GM19035 (cell line): ENCODE results near the gene DNAH6.
"Not testable (repeated sequence)": the region's sequence is repeated elsewhere in the genome, so short reads cannot be mapped to it uniquely, and the experiment has no call there.

Source experiments
- ATAC-seq: cut with Tn5 transposase; IDR thresholded peaks from one replicate; pipeline ENCODE4 v1.9.1; 2021; ENCODE audit not compliant: unreplicated experiment

DNAH6 gene

GRCh38 chr2:84732897-84733778 is 216.8 kb downstream of the DNAH6 start:
- no peak for ATAC-seq

- ATAC-seq = no peak
Measured at GRCh38 chr2:84735389-84735788, 219.1 kb downstream of the DNAH6 start.

- ATAC-seq = peak; percentile 97
Measured at GRCh38 chr2:84741182-84741822, 225.0 kb downstream of the DNAH6 start.

GRCh38 chr2:84748341-84748740 is 232.0 kb downstream of the DNAH6 start:
- no peak for ATAC-seq

- ATAC-seq = no peak
Measured at GRCh38 chr2:84749442-84749841, 233.1 kb downstream of the DNAH6 start.

GRCh38 chr2:84755096-84755495 is 238.8 kb downstream of the DNAH6 start:
- ATAC-seq = no peak

GRCh38 chr2:84757648-84758047 is 241.3 kb downstream of the DNAH6 start:
- ATAC-seq = no peak

GRCh38 chr2:84766791-84767190 is 250.5 kb downstream of the DNAH6 start:
- no peak for ATAC-seq

- no peak for ATAC-seq
Measured at GRCh38 chr2:84768840-84769239, 252.5 kb downstream of the DNAH6 start.

GRCh38 chr2:84770280-84770679 is 254.0 kb downstream of the DNAH6 start:
- no peak for ATAC-seq

- no peak for ATAC-seq
Measured at GRCh38 chr2:84771251-84771650, 255.0 kb downstream of the DNAH6 start.

GRCh38 chr2:84773562-84773961 is 257.3 kb downstream of the DNAH6 start:
- ATAC-seq = not testable (repeated sequence)

GRCh38 chr2:84776011-84776410 is 259.7 kb downstream of the DNAH6 start:
- ATAC-seq = no peak

- no peak for ATAC-seq
Measured at GRCh38 chr2:84778911-84779690, 262.8 kb downstream of the DNAH6 start.

- no peak for ATAC-seq
Measured at GRCh38 chr2:84779781-84780180, 263.5 kb downstream of the DNAH6 start.

- peak; percentile 83 for ATAC-seq
Measured at GRCh38 chr2:84781942-84782716, 265.8 kb downstream of the DNAH6 start.

GRCh38 chr2:84782717-84783442 is 266.6 kb downstream of the DNAH6 start:
- ATAC-seq = no peak

GRCh38 chr2:84785950-84786349 is 269.7 kb downstream of the DNAH6 start:
- no peak for ATAC-seq

- ATAC-seq = no peak
Measured at GRCh38 chr2:84786601-84787000, 270.3 kb downstream of the DNAH6 start.

GRCh38 chr2:84788027-84788426 is 271.7 kb downstream of the DNAH6 start:
- no peak for ATAC-seq
